B cell (primary cell): ENCODE results near the gene DMXL1. TPM values are rescaled to one million over a fixed set of nuclear protein-coding genes. Genes with fewer than 3 reads are reported as not detected.

Experiments used
- ATAC-seq: fragments of 200-7000 bp; cut with Tn5 transposase; one replicate; pipeline ENCODE4 v1.10.0; 2021; ENCODE audit warnings: low read depth, mild to moderate bottlenecking, moderate number of reproducible peaks, moderate library complexity
- CTCF ChIA-PET: fragments of 350-600 bp; sonication (Branson Sonifier 250); formaldehyde crosslinking; loops from one replicate; lab custom pipeline; 2021; ENCODE audit warnings: antibody characterized with exemption, inconsistent platforms; lab: Charles Lee
- POLR2A ChIA-PET: fragments of 350-600 bp; sonication (Branson Sonifier 250); formaldehyde crosslinking; loops from one replicate; lab custom pipeline; 2021; ENCODE audit warnings: antibody characterized with exemption; lab: Charles Lee
- DNase-seq: peaks from one replicate; pipeline ENCODE4 v3.0.0; 2013
- H2AFZ ChIP-seq: 2 replicates; pipeline ENCODE4 v1.6.1; 2012; ENCODE audit warnings: mild to moderate bottlenecking, low read depth, low read length; ENCODE audit not compliant: insufficient read depth, poor library complexity, severe bottlenecking
- H3K27ac ChIP-seq, 2 donors: 1 replicate in 1 of 2; 2 replicates in 1 of 2; pipeline ENCODE4 v1.5.1; 2012 to 2013; ENCODE audit warnings: low read length in 2 of 2, mild to moderate bottlenecking in 2 of 2, moderate library complexity in 1 of 2
- H3K27me3 ChIP-seq, 4 experiments: fragments of 200-600 bp in 1 of 4; sonication (generic) in 1 of 4; replicated peaks in 1 of 4; 1 replicate in 2 of 4; 2 replicates in 2 of 4; pipeline versions ENCODE4 v1.6.1 to v1.7.0; 2013 to 2016; ENCODE audit warnings: low read length in 3 of 4, mild to moderate bottlenecking in 2 of 4, mixed read lengths in 1 of 4, moderate library complexity in 1 of 4; ENCODE audit not compliant: insufficient read depth in 4 of 4, control insufficient read depth in 3 of 4; ENCODE audit errors: control extremely low read depth in 1 of 4
- H3K36me3 ChIP-seq, 2 experiments: replicated peaks in 1 of 2; 1 replicate in 1 of 2; 2 replicates in 1 of 2; pipeline versions ENCODE4 v1.6.1 to v1.7.1; 2013; ENCODE audit warnings: low read length in 1 of 2; ENCODE audit not compliant: insufficient read depth in 2 of 2, control insufficient read depth in 1 of 2; ENCODE audit errors: control extremely low read depth in 1 of 2, extremely low read depth in 1 of 2
- H3K4me1 ChIP-seq, 2 donors: fragments of 200-600 bp in 1 of 2; sonication (generic) in 1 of 2; 1 replicate in 1 of 2; 2 replicates in 1 of 2; pipeline versions ENCODE4 v1.5.1 to v1.6.1; 2013 to 2017; ENCODE audit warnings: low read length in 2 of 2; ENCODE audit not compliant: control insufficient read depth in 2 of 2, insufficient read depth in 2 of 2
- H3K4me2 ChIP-seq: replicated peaks from 2 replicates; pipeline ENCODE3; 2012; ENCODE audit warnings: mild to moderate bottlenecking, low read depth, low read length; ENCODE audit not compliant: poor library complexity, severe bottlenecking
- H3K4me3 ChIP-seq, 5 experiments: fragments of 200-600 bp in 1 of 5; sonication (generic) in 1 of 5; 1 replicate in 3 of 5; 2 replicates in 2 of 5; pipeline versions ENCODE4 v1.5.1 to v1.7.0; 2011 to 2016; ENCODE audit warnings: low read length in 4 of 5, mild to moderate bottlenecking in 4 of 5, low read depth in 2 of 5, control low read depth in 1 of 5, moderate library complexity in 1 of 5; ENCODE audit not compliant: insufficient read depth in 1 of 5; ENCODE audit errors: control extremely low read depth in 1 of 5, extremely low read depth in 1 of 5
- H3K79me2 ChIP-seq: fragments of 200-600 bp; sonication (generic); one replicate; pipeline ENCODE4 v1.6.0; 2016; ENCODE audit warnings: low read length; ENCODE audit not compliant: control insufficient read depth, insufficient read depth
- H3K9ac ChIP-seq: fragments of 200-600 bp; sonication (generic); 2 replicates; pipeline ENCODE4 v1.6.1; 2017; ENCODE audit warnings: mild to moderate bottlenecking, low read length, moderate library complexity
- H3K9me3 ChIP-seq, 3 donors: one replicate each; pipeline versions ENCODE4 v1.6.1 to v1.7.1; 2013; ENCODE audit warnings: low read length in 2 of 3; ENCODE audit not compliant: control insufficient read depth in 2 of 3, insufficient read depth in 1 of 3; ENCODE audit errors: control extremely low read depth in 1 of 3
- H4K20me1 ChIP-seq: 2 replicates; pipeline ENCODE4 v1.6.0; 2012; ENCODE audit warnings: mild to moderate bottlenecking, low read length; ENCODE audit not compliant: insufficient read depth, control insufficient read depth, poor library complexity, severe bottlenecking
- H3K27ac Mint-ChIP-seq: one replicate; pipeline ENCODE4 v1.8.0; 2021; ENCODE audit warnings: mixed read lengths
- H3K27me3 Mint-ChIP-seq: one replicate; pipeline ENCODE4 v1.8.0; 2021; ENCODE audit warnings: mixed read lengths
- H3K4me1 Mint-ChIP-seq: one replicate; pipeline ENCODE4 v1.8.0; 2021; ENCODE audit warnings: mixed read lengths
- H3K4me3 Mint-ChIP-seq: one replicate; pipeline ENCODE4 v1.8.0; 2021; ENCODE audit warnings: mixed read lengths
- H3K9me3 Mint-ChIP-seq: one replicate; pipeline ENCODE4 v1.8.0; 2022; ENCODE audit warnings: mixed read lengths; ENCODE audit not compliant: insufficient read depth
- CTCF ChIP-seq: fragments of 200-600 bp; IDR thresholded peaks from one replicate; pipeline ENCODE4 v1.8.0; 2022; ENCODE audit warnings: antibody characterized with exemption, mild to moderate bottlenecking
- EZH2 ChIP-seq: IDR thresholded peaks from 2 replicates; pipeline ENCODE4 v1.6.1; 2012; ENCODE audit warnings: borderline replicate concordance, low read depth, mild to moderate bottlenecking, moderate library complexity, low read length; ENCODE audit not compliant: insufficient read depth, poor library complexity, severe bottlenecking
- WGBS: methylation state at CpG from one replicate; pipeline ENCODE4 v1.1.5; 2013; ENCODE audit warnings: missing lambda C conversion rate; ENCODE audit not compliant: insufficient coverage; 5-methylcytosine and 5-hydroxymethylcytosine counted together
- intact Hi-C: fragments of 100-400 bp; cut with micrococcal nuclease; formaldehyde crosslinking; loops from one replicate; pipeline ENCODE4 v1.10.0; 2022
- polyA plus RNA-seq: library from polyadenylated mRNA; depleted of rRNA; stranded (reverse); fragments of >200 nt; gene quantifications from 2 replicates; pipeline ENCODE4 v1.2.3, GENCODE V29; 2012
- total RNA-seq, 2 donors: library from RNA; stranded (reverse); fragments of 120-200 nt in 1 of 2; gene quantifications; 1 replicate in 1 of 2; 2 replicates in 1 of 2; pipeline versions ENCODE4 v1.2.3 to v1.2.4, GENCODE V29; 2013 to 2022

DMXL1 gene
- total and polyA plus RNA-seq, 2 donors (not counting 1 experiment from before 2014, with no cell fraction given): 37.9 to 129 TPM

GRCh38 chr5:119078071-119078846, 7.4 kb downstream of the DMXL1 start:
- TF ChIP-seq CTCF (no peak), EZH2 (no peak)
- Histone ChIP-seq H4K20me1 (peaks cover 8% of the 10 kb centered on the region), H3K4me2 (peak overlapping the region; percentile 36), H3K4me3 (peak overlapping the region in 1 of 5 experiments; percentile 3), H3K27ac (no peak overlapping the region), H3K4me1 (peaks cover 63 to 65% of the 10 kb centered on the region in 2 donors), H2AFZ (no peak overlapping the region), H3K9ac (no peak overlapping the region), H3K9me3 (no peaks in the 10 kb centered on the region), H3K27me3 (no peaks in the 10 kb centered on the region), H3K79me2 (peaks cover 95% of the 10 kb centered on the region), H3K36me3 (peaks cover 6 to 8% of the 10 kb centered on the region in 2 experiments)
- Mint-ChIP-seq H3K9me3 (no peaks in the 10 kb centered on the region), H3K27ac (peak overlapping the region; percentile 29), H3K27me3 (no peaks in the 10 kb centered on the region), H3K4me1 (peaks cover 72% of the 10 kb centered on the region), H3K4me3 (peak overlapping the region; percentile 6)
- no CpG with 5 or more reads among the region's 1 CpG for whole genome bisulfite sequencing
- intact Hi-C loops: no loop called here
- CTCF ChIA-PET: interaction anchor here (1.8 kb wide), 1 partner anchor 90 kb away, joined by 5 read pairs; the partner anchor contains the start of gene DTWD2
- DNase-seq (no peak), ATAC-seq (no peak)
- POLR2A ChIA-PET: no interaction called here

- ATAC-seq: no peak
- no peak overlapping the region for H2AFZ ChIP-seq
- peaks cover 95% of the 10 kb centered on the region for H3K79me2 ChIP-seq
- ChIA-PET CTCF (interaction anchor here (1.8 kb wide), 1 partner anchor 91 kb away, joined by 5 read pairs; the partner anchor contains the start of gene DTWD2), POLR2A (no interaction called here)
- peak overlapping the region in 1 of 2 donors; percentile 34 for H3K27ac ChIP-seq
- no peak overlapping the region for H3K4me3 ChIP-seq
- peaks cover 6 to 8% of the 10 kb centered on the region in 2 experiments for H3K36me3 ChIP-seq
- no peaks in the 10 kb centered on the region for H3K27me3 ChIP-seq
- peak overlapping the region; percentile 8 for H3K4me2 ChIP-seq
- Mint-ChIP-seq H3K27me3 (no peaks in the 10 kb centered on the region), H3K4me1 (peaks cover 73% of the 10 kb centered on the region), H3K27ac (peak overlapping the region; percentile 70), H3K9me3 (no peaks in the 10 kb centered on the region), H3K4me3 (peak overlapping the region; percentile 7)
- intact Hi-C loops: no loop called here
- TF ChIP-seq CTCF (no peak), EZH2 (no peak)
- H3K9me3 ChIP-seq: no peaks in the 10 kb centered on the region
- DNase-seq: no peak
- H4K20me1 ChIP-seq: peaks cover 13% of the 10 kb centered on the region
- no CpG with 5 or more reads among the region's 1 CpG for WGBS
- peaks cover 63 to 65% of the 10 kb centered on the region in 2 donors for H3K4me1 ChIP-seq
- H3K9ac ChIP-seq: no peak overlapping the region
Measured at GRCh38 chr5:119078861-119079260, 8.0 kb downstream of the DMXL1 start.
